ENCODE data around the gene EED. TPM values are rescaled to one million over a fixed set of nuclear protein-coding genes. Genes with fewer than 3 reads are reported as not detected.
"Not testable (repeated sequence)": the region's sequence is repeated elsewhere in the genome, so short reads cannot be mapped to it uniquely, and the experiment has no call there.

Gene EED
- total RNA-seq, 1 experiment from 2014 or later = 27.3 TPM

DNA sequence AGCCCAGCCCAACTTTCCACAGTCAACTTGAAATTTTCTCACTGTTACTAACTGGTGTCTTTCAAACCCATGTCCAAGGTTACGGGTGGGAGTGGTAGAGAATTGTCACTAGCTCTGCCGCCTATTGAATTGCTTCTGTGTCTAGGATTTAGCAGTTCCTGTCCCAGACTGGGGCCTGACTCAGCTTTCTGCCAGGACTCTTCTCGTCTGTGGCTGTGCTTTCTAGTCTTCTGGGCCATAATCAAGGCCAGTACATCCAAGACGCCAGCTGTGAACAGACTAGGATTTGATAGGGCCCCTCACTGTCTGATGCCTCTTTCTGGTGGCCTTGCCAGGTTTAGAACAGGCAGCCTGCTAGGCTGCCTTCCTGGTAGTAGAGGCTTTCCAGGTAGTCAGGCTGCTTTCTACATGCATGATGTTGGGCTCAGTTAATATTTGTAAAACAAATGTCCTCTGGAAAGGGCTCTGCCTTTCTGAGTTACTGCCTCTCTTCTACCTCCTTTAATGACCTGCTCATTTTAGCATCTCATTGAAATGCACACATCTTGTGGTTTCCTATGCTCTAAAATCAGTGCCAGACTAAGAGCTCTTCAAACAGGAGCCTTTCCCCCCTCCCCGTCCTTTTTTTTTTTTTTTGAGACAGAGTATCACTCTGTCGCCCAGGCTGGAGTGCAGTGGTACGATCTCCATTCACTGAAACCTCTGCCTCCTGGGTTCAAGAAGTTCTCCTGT, 44.4 kb downstream of the EED start (continued):
- TF ChIP-seq, protein P1, sequence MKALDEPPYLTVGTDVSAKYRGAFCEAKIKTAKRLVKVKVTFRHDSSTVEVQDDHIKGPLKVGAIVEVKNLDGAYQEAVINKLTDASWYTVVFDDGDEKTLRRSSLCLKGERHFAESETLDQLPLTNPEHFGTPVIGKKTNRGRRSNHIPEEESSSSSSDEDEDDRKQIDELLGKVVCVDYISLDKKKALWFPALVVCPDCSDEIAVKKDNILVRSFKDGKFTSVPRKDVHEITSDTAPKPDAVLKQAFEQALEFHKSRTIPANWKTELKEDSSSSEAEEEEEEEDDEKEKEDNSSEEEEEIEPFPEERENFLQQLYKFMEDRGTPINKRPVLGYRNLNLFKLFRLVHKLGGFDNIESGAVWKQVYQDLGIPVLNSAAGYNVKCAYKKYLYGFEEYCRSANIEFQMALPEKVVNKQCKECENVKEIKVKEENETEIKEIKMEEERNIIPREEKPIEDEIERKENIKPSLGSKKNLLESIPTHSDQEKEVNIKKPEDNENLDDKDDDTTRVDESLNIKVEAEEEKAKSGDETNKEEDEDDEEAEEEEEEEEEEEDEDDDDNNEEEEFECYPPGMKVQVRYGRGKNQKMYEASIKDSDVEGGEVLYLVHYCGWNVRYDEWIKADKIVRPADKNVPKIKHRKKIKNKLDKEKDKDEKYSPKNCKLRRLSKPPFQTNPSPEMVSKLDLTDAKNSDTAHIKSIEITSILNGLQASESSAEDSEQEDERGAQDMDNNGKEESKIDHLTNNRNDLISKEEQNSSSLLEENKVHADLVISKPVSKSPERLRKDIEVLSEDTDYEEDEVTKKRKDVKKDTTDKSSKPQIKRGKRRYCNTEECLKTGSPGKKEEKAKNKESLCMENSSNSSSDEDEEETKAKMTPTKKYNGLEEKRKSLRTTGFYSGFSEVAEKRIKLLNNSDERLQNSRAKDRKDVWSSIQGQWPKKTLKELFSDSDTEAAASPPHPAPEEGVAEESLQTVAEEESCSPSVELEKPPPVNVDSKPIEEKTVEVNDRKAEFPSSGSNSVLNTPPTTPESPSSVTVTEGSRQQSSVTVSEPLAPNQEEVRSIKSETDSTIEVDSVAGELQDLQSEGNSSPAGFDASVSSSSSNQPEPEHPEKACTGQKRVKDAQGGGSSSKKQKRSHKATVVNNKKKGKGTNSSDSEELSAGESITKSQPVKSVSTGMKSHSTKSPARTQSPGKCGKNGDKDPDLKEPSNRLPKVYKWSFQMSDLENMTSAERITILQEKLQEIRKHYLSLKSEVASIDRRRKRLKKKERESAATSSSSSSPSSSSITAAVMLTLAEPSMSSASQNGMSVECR (CRISPR knock-in tag; IDR thresholded peaks at IDR 0.05; ENCODE audit: borderline replicate concordance) = no peak
- TF ChIP-seq GRHL2 (CRISPR knock-in tag; IDR thresholded peaks at IDR 0.05; ENCODE audit: insufficient replicate concordance, severe bottlenecking) (no peak), ZNF423 (CRISPR knock-in tag; IDR thresholded peaks at IDR 0.05) (no peak)

DNA sequence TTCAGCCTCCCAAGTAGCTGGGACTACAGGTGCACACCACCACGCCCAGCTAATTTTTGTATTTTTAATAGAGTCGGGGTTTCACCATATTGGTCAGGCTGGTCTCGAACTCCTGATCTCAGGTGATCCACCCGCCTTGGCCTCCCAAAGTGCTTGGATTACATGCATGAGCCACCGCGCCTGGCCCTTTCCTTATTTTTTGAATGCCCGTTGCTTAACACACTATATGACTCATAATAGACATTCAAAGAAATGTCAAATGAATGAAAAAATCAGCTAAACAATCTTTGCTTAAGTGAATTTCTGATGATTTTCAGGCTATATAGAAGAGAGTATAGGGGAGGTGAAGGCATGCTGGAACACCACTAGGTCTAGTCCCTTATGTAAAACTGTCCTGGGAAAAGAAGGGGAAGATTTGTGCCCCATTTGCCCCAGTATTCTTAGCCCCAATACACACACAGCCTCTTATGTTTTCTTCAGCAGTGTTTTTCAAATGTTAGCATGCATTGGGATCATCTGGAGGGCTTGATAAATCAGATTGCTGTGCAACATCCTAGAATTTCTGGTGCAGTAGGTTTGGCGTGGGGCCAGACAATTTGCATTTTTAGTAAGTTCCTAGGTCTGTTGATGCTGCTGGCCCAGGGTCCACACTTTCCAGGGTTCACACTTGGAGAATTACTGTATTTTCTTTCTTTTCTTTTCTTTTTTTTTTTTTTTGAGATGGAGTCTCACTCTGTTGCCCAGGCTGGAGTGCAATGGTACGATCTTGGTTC, 45.1 kb downstream of the EED start:
- H3K9me3 Mint-ChIP-seq; POLR2A ChIA-PET; H3K4me3 Mint-ChIP-seq; H3K27me3 Mint-ChIP-seq (ENCODE audit: low read depth); ATAC-seq; H3K27ac Mint-ChIP-seq; DNase-seq (ENCODE audit: low spot score); H3K36me3 Mint-ChIP-seq; H3K4me1 Mint-ChIP-seq: not testable (repeated sequence)
- CTCF ChIA-PET = interaction anchor here (2.6 kb wide), 1 partner anchor 435 kb away, joined by 7 read pairs; the partner anchor contains the start of gene CCDC83

DNA sequence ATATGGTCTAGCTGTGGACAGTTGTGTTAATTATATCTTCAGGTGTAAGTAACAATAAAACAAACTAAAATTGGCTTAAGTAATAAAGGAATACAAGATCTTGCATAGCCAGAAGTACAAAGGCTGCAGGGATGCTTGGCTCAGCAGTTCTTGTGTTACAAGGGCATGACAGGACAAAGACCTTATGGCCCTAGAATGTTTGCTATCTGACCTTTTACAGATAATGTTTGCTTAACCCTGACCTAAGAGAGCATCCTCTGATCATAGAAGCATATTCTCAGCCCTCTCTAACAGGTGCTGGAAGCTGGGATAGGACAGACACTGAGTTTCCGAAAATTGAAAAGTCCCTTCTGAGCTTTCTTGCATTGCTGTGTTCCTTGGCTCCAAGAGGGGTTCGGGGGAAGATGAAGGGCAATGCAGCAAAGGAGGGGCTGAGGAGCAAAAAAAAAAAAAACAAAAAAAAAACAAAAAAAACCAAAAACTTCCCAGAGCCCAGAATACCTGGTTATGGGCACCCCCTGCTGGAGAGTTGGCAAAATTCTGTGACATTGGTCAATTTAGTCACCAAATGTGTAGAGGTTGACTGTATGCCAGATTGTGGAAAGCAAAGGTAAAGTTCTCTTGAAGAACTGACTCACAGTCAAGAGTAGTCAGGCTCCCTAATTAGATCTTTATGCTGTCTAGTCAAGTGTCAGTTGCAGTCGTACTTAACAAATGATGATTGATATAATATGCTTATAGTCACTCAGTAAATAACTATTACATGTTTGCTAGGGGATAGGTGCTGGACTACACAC, 47.1 kb downstream of the EED start:
- no peak for TF ChIP-seq NFE2L1 (CRISPR knock-in tag; IDR thresholded peaks at IDR 0.05)
- TF ChIP-seq, protein P2, sequence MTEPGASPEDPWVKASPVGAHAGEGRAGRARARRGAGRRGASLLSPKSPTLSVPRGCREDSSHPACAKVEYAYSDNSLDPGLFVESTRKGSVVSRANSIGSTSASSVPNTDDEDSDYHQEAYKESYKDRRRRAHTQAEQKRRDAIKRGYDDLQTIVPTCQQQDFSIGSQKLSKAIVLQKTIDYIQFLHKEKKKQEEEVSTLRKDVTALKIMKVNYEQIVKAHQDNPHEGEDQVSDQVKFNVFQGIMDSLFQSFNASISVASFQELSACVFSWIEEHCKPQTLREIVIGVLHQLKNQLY (CRISPR knock-in tag; IDR thresholded peaks at IDR 0.05) = no peak
- TF ChIP-seq, protein P3, sequence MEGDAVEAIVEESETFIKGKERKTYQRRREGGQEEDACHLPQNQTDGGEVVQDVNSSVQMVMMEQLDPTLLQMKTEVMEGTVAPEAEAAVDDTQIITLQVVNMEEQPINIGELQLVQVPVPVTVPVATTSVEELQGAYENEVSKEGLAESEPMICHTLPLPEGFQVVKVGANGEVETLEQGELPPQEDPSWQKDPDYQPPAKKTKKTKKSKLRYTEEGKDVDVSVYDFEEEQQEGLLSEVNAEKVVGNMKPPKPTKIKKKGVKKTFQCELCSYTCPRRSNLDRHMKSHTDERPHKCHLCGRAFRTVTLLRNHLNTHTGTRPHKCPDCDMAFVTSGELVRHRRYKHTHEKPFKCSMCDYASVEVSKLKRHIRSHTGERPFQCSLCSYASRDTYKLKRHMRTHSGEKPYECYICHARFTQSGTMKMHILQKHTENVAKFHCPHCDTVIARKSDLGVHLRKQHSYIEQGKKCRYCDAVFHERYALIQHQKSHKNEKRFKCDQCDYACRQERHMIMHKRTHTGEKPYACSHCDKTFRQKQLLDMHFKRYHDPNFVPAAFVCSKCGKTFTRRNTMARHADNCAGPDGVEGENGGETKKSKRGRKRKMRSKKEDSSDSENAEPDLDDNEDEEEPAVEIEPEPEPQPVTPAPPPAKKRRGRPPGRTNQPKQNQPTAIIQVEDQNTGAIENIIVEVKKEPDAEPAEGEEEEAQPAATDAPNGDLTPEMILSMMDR (IDR thresholded peaks at IDR 0.05) = peak; percentile 53; the same call in 1 of the 2 replicates
- Mint-ChIP-seq H3K9me3 (0 out of 2 replicates have a peak, but pooled peaks cover 5% of the 10 kb centered on the region), H3K36me3 (no peaks in the 10 kb centered on the region), H3K4me1 (peaks cover 5% of the 10 kb centered on the region), H3K27ac (no peak overlapping the region), H3K27me3 (ENCODE audit: low read depth) (no peaks in the 10 kb centered on the region; the same call in 1 of the 2 replicates), H3K4me3 (no peak overlapping the region)
- DNase-seq (ENCODE audit: low spot score) = peak; percentile 60
- peak; percentile 76 for ATAC-seq
- ChIA-PET POLR2A (interaction anchor here (0.7 kb wide), 1 partner anchor 530 kb away, joined by 5 read pairs; no protein-coding TSS in a partner anchor), CTCF (interaction anchor here (0.6 to 1.4 kb wide), 13 partner anchors 11 to 1766 kb away, joined by 3 to 6 read pairs (median 3); partner anchors contain the start of gene CCDC83)

DNA sequence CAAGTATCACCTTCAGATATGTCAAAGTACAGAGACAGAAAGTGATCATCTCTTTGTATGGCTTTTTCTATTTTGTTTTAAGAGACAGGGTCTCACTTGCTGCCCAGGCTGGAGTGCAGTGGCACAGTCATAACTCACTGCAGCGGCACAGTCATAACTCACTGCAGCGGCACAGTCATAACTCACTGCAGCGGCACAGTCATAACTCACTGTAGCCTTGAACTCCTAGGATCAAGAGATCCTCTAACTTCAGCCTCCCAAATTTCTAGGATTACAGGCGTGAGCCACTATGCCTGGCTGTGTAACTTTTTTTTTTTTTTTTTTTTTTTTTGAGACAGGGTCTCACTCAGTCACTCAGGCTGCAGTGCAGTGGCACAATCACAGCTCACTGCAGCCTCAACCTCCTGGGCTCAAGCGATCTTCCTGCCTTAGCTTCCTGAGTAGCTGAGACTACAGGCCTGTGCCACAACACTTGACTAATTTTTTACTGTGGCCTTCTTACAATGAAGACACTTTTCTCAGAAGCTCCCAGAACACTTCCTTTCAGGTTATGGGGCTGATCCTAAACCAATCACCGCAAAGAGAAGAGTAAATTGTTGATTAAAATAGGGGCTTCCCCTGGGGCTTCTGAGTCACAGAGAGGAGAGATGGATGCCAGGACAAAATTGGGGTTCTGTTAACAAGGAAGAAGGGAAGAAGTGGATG, 48.5 kb downstream of the EED start:
- no peaks in the 10 kb centered on the region for H3K36me3 Mint-ChIP-seq
- H3K9me3 Mint-ChIP-seq = 0 out of 2 replicates have a peak, but pooled peaks cover 5% of the 10 kb centered on the region
- H3K27ac Mint-ChIP-seq = no peak overlapping the region
- DNase-seq (ENCODE audit: low spot score) (no peak), ATAC-seq (no peak)
- ChIA-PET CTCF (interaction anchor here (1.2 to 1.9 kb wide), 3 partner anchors 19 to 438 kb away, joined by 3 to 8 read pairs (median 4); partner anchors contain the start of gene CCDC83), POLR2A (no interaction called here)
- peaks cover 5% of the 10 kb centered on the region for H3K4me1 Mint-ChIP-seq
- H3K27me3 Mint-ChIP-seq (ENCODE audit: low read depth) = no peaks in the 10 kb centered on the region; the same call in 1 of the 2 replicates
- H3K4me3 Mint-ChIP-seq = no peak overlapping the region
- no peak for TF ChIP-seq SMAD4 (CRISPR knock-in tag; IDR thresholded peaks at IDR 0.05)
- TF ChIP-seq, protein P4, sequence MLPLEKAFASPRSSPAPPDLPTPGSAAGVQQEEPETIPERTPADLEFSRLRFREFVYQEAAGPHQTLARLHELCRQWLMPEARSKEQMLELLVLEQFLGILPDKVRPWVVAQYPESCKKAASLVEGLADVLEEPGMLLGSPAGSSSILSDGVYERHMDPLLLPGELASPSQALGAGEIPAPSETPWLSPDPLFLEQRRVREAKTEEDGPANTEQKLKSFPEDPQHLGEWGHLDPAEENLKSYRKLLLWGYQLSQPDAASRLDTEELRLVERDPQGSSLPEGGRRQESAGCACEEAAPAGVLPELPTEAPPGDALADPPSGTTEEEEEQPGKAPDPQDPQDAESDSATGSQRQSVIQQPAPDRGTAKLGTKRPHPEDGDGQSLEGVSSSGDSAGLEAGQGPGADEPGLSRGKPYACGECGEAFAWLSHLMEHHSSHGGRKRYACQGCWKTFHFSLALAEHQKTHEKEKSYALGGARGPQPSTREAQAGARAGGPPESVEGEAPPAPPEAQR (CRISPR knock-in tag; IDR thresholded peaks at IDR 0.05) = no peak
- no peak for TF ChIP-seq ELF4 (CRISPR knock-in tag; IDR thresholded peaks at IDR 0.05; ENCODE audit: low read depth)
- TF ChIP-seq, protein P5, sequence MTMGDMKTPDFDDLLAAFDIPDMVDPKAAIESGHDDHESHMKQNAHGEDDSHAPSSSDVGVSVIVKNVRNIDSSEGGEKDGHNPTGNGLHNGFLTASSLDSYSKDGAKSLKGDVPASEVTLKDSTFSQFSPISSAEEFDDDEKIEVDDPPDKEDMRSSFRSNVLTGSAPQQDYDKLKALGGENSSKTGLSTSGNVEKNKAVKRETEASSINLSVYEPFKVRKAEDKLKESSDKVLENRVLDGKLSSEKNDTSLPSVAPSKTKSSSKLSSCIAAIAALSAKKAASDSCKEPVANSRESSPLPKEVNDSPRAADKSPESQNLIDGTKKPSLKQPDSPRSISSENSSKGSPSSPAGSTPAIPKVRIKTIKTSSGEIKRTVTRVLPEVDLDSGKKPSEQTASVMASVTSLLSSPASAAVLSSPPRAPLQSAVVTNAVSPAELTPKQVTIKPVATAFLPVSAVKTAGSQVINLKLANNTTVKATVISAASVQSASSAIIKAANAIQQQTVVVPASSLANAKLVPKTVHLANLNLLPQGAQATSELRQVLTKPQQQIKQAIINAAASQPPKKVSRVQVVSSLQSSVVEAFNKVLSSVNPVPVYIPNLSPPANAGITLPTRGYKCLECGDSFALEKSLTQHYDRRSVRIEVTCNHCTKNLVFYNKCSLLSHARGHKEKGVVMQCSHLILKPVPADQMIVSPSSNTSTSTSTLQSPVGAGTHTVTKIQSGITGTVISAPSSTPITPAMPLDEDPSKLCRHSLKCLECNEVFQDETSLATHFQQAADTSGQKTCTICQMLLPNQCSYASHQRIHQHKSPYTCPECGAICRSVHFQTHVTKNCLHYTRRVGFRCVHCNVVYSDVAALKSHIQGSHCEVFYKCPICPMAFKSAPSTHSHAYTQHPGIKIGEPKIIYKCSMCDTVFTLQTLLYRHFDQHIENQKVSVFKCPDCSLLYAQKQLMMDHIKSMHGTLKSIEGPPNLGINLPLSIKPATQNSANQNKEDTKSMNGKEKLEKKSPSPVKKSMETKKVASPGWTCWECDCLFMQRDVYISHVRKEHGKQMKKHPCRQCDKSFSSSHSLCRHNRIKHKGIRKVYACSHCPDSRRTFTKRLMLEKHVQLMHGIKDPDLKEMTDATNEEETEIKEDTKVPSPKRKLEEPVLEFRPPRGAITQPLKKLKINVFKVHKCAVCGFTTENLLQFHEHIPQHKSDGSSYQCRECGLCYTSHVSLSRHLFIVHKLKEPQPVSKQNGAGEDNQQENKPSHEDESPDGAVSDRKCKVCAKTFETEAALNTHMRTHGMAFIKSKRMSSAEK (CRISPR knock-in tag; IDR thresholded peaks at IDR 0.05; ENCODE audit: borderline replicate concordance) = no peak
